ENCODE data around the gene PADI2.

The PADI2 gene

DNA sequence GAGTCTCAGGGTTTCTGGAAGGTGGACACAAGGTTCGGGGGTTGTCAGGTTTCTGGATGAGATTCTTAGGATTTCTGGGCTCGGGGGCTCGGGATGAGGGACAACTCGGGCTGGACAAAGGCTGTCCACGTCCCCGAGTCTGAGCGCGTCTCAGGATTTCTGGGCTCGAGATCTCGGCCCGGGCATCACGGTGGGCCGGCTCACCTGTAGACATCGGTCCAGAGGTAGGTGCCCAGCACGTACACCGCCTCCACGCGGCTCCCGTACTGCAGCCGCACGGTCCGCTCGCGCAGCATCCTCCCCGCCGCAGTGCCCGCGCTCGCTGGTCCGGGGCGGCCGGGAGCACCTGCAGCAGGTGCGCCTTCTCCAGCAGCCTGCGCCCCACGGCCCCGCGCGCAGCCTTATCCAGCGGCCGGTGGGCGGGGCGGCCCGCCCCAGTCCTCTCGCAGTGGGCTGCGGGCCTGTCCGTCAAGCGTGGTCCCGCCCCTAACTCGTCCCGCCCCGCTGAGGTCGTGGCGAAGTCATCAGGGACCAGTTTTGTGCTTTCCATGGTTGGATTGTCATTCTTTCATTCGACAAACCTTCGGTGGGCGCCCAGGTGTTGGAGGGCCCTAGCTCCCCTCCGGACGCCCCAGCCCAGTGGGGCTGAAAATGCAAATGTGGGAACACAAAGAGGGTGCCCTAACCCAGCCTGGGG, at the start of gene PADI2:
PADI2 (minus strand) TSS at position 376 of the 697 bp plus-strand sequence; CDS start at position 296, 80 bp downstream.
- DNase-seq = peak; percentile 33

- DNase-seq = no peak
Observed at GRCh38 chr1:17168091-17168876, 49.0 kb upstream of the PADI2 start.

- no peak for DNase-seq
Observed at GRCh38 chr1:17167786-17168090, 48.5 kb upstream of the PADI2 start.

DNA sequence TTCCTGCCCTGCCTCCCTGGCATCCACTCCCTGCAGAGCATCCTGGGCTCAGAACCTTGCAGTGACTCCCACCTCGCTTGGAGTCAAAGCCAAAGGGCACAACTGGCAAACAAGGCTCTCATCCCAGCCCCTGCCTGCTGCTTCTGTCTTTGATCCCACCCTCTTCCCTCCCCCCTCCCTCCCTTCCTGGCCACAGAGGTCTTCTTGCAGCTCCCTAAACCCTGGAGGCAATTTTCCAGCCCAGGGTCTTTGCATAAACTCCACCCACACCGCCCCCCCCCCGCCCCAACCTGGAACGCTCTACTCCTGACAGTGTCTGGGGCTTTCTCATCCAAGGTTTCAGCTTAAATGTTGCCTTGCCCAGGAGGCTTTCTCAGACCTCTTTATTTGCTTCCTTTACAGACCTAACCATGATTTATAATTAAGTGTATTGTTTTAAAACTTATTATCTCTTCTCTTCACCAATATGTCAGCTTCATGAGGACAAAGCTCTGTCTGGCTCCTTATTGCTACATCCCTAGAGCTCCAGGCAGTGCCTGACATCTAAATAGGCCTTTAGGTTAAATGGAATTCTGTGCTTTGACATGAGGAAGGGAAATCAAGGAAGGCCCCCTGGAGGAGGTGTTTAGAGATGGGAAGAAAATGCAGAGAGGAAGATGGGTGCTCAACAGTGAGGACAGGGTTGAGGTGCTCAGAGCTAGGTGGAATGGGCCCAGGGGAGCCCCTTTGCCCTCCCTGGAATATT, 48.0 kb upstream of the PADI2 start:
- no peak for DNase-seq

- DNase-seq = no peak
Observed at GRCh38 chr1:17165823-17166222, 46.6 kb upstream of the PADI2 start.

DNA sequence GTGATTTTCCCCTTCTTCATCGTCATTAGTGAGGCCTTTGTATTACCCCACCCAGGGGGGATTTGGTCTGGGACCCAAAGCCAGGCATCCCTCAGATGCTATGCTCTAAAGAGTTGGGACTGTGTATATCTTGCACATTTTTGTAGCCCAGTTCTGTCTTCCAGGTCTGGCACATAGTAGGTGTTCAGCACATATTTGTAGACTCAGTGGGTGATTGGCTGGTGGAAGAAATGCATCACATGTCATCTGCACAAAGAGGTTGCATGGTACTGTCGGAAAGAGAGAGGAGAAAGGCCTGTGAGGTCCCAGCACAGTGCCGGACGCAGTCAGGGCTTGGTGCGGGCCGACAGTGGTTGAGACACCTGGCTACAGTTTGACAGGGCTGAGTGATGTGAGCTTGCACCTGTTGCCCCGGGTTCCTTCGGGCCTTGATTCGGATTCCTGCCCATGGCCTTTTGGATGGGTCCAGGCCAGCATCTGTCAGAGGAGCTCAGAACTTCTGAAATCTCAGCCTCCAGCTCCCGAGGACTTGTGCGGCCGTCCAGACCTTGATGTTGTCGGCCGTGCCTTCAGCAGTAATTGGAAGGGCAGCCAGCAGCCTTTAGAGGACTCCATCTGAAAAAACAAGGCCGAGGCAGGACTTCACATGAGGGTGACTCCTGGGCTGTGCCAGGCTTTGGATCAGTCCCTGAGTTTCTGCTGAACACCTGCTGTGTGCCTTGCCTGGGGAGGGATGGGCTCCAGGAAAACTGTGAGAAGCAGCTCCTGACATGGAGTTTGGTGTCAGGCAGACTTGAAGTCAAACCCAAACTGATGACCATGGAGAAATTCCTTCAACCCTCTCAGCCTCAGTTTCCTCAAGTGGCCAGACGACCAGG, 44.8 kb upstream of the PADI2 start:
- DNase-seq = no peak

GRCh38 chr1:17163371-17163770, 44.1 kb upstream of the PADI2 start:
- no peak for DNase-seq

- DNase-seq = no peak
Observed at GRCh38 chr1:17162941-17163340, 43.7 kb upstream of the PADI2 start.

DNA sequence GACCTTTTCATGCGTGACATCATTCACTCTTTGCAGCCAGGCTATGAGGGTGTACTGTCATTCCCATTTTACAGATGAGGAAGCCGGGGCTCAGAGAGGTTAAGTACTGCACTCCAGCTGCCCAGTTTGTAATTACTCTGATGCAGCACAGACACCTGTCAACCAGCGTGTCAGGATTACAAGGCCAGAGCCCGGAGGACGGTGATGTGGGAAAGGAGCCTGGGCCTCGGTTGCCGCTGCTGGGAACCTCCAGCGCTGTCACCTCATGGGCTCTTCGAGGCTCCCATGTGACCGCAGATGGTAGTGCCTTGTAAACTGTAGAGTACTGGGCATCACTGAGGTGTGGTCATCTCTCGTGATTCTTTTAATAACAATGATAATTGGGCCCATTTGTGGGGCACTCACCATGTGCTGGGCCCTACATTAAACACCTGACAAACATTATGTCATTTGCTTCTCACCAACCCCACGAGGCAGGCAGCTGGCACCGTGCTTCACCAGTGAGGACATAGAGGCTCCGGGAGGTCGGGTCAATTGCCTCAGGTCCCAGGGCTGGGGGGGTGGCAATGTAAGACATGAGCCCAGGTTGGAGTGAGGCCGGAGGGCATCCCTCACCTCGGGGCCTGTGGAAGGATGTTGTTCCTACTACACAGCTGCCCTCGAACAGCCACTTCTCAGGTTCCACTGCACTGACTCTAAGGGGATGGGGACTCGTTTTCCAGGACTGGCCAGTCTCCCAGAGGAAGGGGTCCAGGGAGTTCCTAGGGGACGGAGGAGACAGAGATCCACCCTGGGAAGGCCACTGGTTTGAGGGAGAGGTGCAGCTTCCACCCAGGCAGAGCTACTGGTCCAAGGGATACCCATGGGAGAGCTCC, 42.9 kb upstream of the PADI2 start:
- no peak for DNase-seq

DNA sequence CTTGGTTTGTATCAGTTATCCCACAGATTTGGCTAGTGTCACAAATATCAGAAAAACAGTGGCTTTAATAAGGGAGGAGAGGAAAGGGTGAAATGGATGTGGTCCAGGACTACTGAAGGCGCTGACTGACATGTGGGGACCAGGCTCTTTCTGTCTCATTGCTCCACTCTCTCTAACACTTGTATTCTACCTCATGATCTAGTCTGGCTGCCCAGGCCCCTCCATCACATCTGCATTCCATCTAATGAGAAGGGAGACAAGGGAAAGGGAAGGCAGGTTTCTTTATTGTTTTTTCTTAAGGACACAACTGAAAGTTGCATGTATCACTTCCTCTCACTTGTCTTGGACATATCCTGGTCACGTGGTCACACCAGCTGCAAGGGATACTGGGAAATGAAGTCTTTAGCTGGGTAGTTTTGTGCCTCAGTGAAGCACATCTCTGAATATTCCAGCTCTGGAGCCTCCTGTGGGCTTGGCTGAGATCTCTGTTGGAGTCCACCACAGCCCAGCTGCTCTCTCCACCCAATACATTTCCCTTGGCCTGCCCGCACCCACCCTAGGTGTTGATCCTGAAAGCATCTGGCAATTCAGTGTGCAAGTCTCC, 42.0 kb upstream of the PADI2 start:
- no peak for DNase-seq

- DNase-seq = no peak
Observed at GRCh38 chr1:17158961-17159360, 39.7 kb upstream of the PADI2 start.

GRCh38 chr1:17156108-17156507, 36.9 kb upstream of the PADI2 start:
- DNase-seq = no peak

GRCh38 chr1:17155257-17155920, 36.1 kb upstream of the PADI2 start:
- no peak for DNase-seq

- DNase-seq = no peak
Observed at GRCh38 chr1:17149771-17150170, 30.5 kb upstream of the PADI2 start.

DNA sequence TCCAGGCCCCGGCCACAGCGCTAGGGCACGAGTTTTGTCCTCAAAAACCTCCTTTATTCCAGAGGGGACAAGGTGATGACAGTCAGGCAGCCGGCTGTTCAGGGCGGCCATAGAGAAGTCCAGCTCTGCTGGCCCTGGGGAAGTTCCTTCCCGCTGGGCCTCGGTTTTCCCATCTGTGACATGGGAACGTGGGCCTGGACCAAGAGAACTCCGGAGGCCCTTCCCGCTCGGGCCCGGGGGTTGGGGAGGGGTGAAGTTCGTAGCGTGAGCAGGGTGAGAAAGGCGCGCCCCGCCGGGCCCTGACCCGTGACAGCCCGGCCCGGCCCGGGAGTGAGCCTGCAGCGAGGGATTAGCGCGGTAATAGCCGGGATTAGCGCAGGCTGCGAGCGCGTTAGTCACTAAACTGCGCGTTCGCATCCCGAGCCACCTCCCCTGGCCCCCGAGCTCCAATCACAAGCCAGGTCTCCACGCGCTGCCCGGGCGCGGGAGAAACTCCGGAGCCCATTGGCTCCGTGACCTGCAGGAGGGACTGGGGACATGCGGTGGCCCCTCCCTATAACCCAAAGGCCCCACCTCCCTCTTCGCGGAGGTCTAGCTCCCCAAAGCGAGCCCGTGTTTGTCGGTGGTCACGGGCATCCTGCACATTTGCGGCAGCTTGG, 29.8 kb upstream of the PADI2 start:
- DNase-seq = no peak

DNA sequence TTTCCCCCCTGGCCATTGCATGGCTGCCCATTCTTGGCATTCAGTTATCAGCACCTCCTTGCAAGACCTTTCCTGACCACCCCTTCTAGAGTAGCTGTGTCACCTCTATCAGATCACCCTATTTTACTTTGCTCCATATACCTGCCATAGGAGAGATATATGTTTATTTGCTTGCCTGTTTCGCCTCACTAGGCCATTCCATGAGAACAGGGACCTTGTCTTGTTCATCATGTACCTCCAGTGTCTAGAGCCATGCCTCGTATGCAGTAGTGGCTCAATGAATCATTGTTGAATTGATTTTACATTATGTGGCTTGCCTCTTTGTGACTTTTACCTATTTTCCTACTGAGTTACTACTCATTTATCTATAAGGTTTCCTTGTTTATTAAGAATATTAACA, 26.4 kb upstream of the PADI2 start:
- DNase-seq = no peak

- DNase-seq = no peak
Observed at GRCh38 chr1:17143760-17144159, 24.5 kb upstream of the PADI2 start.

GRCh38 chr1:17141441-17142197, 22.4 kb upstream of the PADI2 start:
- no peak for DNase-seq

DNA sequence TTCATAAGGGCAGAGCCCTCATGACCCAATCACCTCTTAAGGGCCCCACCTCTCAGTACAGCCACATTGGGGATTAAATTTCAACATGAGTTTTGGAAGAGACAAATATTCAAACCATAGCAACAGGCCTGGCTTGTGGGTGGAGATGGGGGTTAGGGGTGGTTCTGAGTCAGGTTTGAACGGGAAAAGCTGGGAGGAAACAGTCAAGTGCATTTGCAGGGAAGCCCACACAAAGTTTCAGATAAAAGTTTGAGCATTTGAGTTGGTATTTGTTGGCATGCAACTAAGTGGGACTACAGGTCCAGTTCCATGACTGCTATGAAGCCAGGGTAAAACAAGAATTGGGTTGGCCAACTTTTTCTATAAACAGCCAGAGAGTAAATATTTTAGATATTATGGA, 21.0 kb upstream of the PADI2 start:
- no peak for DNase-seq

- no peak for DNase-seq
Observed at GRCh38 chr1:17139637-17140036, 20.4 kb upstream of the PADI2 start.
